Adrenal gland (tissue), 5 donors: ENCODE results near the gene SPECC1L.

Experiments used
- POLR2A ChIP-seq, 2 donors: fragments of 450-650 bp; IDR thresholded peaks; one replicate each; pipeline ENCODE4 v1.6.1; 2017; ENCODE audit warnings: antibody characterized with exemption in 2 of 2, mild to moderate bottlenecking in 2 of 2, moderate library complexity in 1 of 2
- TF ChIP-seq, protein P1 (sequence below), 6 experiments: fragments of 450-650 bp in 4 of 6; fragments of 200-600 bp in 2 of 6; sonication (generic) in 1 of 6; IDR thresholded peaks; 1 replicate in 5 of 6; 2 replicates in 1 of 6; pipeline versions ENCODE4 v1.5.1 to v1.8.0; 2016 to 2021; ENCODE audit warnings: antibody characterized with exemption in 6 of 6, mild to moderate bottlenecking in 2 of 6, moderate library complexity in 1 of 6
- donor health status: DM: no; HTN: no; CAD: no.

DNA sequence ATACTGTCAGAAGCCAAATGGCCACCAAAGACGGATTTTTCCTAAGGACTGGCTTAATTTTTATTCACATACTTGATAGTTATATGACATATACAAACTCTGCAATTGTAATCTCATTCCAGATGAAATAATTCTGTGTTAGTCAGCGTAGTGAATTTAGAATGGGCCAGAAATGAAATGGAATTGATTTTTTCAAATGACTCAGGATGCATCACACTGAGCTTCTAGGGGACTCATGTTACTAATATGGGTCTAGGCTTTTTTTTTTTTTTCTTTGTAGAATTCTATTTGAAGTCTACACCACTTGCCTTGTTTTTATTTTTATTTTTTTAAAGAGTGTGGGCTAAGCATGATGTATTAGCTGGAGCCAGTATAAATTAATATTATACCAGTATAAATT, 62.7 kb downstream of the SPECC1L start:
- TF ChIP-seq POLR2A (IDR thresholded peaks at IDR 0.05): no peak
- TF ChIP-seq, protein P1, sequence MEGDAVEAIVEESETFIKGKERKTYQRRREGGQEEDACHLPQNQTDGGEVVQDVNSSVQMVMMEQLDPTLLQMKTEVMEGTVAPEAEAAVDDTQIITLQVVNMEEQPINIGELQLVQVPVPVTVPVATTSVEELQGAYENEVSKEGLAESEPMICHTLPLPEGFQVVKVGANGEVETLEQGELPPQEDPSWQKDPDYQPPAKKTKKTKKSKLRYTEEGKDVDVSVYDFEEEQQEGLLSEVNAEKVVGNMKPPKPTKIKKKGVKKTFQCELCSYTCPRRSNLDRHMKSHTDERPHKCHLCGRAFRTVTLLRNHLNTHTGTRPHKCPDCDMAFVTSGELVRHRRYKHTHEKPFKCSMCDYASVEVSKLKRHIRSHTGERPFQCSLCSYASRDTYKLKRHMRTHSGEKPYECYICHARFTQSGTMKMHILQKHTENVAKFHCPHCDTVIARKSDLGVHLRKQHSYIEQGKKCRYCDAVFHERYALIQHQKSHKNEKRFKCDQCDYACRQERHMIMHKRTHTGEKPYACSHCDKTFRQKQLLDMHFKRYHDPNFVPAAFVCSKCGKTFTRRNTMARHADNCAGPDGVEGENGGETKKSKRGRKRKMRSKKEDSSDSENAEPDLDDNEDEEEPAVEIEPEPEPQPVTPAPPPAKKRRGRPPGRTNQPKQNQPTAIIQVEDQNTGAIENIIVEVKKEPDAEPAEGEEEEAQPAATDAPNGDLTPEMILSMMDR (IDR thresholded peaks at IDR 0.05): no peak
